ENCODE measurements around the gene IQGAP3.

DNA sequence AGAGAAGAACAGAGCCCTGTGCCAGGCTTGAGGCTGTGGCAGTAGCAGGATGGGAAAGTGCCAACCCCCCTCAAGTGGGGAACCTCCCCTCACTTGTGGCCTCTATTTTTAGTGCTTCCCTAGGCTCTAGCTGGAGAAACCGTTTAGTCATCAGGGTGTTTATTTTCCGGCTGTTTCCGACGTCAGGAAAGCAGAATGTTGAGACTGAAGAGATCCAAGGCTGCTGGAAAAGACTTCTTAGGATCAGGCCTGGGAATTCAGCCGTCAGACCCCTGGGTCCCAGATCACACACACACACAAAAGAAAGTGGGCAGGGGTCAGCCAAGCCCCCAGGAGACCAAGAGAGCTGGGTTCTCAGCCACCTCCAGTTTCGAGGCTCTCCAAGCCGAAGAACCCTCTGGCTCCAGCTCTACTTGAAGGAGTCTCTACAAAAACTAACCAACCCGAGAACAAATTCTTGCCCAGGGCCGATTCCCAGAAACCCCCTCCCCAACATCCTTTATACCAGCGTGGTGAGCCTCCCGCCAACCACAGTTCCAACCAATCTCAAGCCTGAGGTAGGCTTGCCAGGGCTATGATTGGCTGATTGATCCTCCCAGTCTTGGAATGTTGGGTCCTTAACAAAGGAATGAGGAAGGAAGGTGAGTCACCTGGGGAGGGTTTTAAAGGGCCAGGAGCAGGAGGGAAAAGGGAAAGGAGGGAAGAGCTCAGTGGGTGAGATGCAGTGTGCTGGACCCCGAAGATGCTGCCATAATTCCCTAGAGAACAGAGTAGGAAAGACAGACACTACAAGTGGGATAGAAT lies 69.3 kb downstream of the IQGAP3 start:
- TF ChIP-seq, protein P1, sequence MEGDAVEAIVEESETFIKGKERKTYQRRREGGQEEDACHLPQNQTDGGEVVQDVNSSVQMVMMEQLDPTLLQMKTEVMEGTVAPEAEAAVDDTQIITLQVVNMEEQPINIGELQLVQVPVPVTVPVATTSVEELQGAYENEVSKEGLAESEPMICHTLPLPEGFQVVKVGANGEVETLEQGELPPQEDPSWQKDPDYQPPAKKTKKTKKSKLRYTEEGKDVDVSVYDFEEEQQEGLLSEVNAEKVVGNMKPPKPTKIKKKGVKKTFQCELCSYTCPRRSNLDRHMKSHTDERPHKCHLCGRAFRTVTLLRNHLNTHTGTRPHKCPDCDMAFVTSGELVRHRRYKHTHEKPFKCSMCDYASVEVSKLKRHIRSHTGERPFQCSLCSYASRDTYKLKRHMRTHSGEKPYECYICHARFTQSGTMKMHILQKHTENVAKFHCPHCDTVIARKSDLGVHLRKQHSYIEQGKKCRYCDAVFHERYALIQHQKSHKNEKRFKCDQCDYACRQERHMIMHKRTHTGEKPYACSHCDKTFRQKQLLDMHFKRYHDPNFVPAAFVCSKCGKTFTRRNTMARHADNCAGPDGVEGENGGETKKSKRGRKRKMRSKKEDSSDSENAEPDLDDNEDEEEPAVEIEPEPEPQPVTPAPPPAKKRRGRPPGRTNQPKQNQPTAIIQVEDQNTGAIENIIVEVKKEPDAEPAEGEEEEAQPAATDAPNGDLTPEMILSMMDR (IDR thresholded peaks at IDR 0.05; ENCODE audit: low read length): no peak
- TF ChIP-seq EZH2phosphoT487 (IDR thresholded peaks at IDR 0.05; ENCODE audit: low read length): no peak
